ENCODE data around the gene FALEC. TPM values are rescaled to one million over a fixed set of nuclear protein-coding genes. Genes with fewer than 3 reads are reported as not detected.

FALEC gene
- total and polyA plus RNA-seq, 2 donors from 2014 or later: not detected

GRCh38 chr1:150514260-150514659 lies 1.3 kb upstream of the FALEC start:
- H3K9ac ChIP-seq (ENCODE audit: low read length in 3 of 3): no peak overlapping the region
- TF ChIP-seq, protein P1, sequence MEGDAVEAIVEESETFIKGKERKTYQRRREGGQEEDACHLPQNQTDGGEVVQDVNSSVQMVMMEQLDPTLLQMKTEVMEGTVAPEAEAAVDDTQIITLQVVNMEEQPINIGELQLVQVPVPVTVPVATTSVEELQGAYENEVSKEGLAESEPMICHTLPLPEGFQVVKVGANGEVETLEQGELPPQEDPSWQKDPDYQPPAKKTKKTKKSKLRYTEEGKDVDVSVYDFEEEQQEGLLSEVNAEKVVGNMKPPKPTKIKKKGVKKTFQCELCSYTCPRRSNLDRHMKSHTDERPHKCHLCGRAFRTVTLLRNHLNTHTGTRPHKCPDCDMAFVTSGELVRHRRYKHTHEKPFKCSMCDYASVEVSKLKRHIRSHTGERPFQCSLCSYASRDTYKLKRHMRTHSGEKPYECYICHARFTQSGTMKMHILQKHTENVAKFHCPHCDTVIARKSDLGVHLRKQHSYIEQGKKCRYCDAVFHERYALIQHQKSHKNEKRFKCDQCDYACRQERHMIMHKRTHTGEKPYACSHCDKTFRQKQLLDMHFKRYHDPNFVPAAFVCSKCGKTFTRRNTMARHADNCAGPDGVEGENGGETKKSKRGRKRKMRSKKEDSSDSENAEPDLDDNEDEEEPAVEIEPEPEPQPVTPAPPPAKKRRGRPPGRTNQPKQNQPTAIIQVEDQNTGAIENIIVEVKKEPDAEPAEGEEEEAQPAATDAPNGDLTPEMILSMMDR (IDR thresholded peaks at IDR 0.05; ENCODE audit: borderline replicate concordance, extremely low read depth, insufficient read depth): no peak
- H3K27me3 ChIP-seq (ENCODE audit: control insufficient read depth, insufficient read depth, low read length): no peaks in the 10 kb centered on the region
- no peak overlapping the region for H3K27ac ChIP-seq (ENCODE audit: low read depth in 2 of 2, low read length in 2 of 2)
- DNase-seq (peak in 1 of 5 donors; percentile 66), FAIRE-seq (no peak)
- intact Hi-C loops (cut with DNase I): no loop called here
- no peak overlapping the region for H3K4me3 ChIP-seq (ENCODE audit: low read length in 3 of 3)
- H3K9me3 ChIP-seq (ENCODE audit: control insufficient read depth in 2 of 3, insufficient read depth in 1 of 3, low read length in 3 of 3): no peaks in the 10 kb centered on the region
- no peaks in the 10 kb centered on the region for H3K36me3 ChIP-seq (ENCODE audit: control insufficient read depth in 2 of 3, insufficient read depth in 3 of 3, low read length in 3 of 3)
- H3K4me1 ChIP-seq (ENCODE audit: control insufficient read depth in 2 of 3, insufficient read depth in 2 of 3, low read depth in 1 of 3, low read length in 3 of 3): peaks cover 2 to 4% (median 3%) of the 10 kb centered on the region in 3 donors

GRCh38 chr1:150514913-150515327 lies 632 bp upstream of the FALEC start:
- peaks cover 2 to 4% (median 3%) of the 10 kb centered on the region in 3 donors for H3K4me1 ChIP-seq (ENCODE audit: control insufficient read depth in 2 of 3, insufficient read depth in 2 of 3, low read depth in 1 of 3, low read length in 3 of 3)
- TF ChIP-seq, protein P1 (IDR thresholded peaks at IDR 0.05; ENCODE audit: borderline replicate concordance, extremely low read depth, insufficient read depth): no peak
- DNase-seq (no peak), FAIRE-seq (no peak)
- intact Hi-C loops (cut with DNase I): no loop called here
- H3K9me3 ChIP-seq (ENCODE audit: control insufficient read depth in 2 of 3, insufficient read depth in 1 of 3, low read length in 3 of 3): no peaks in the 10 kb centered on the region
- no peaks in the 10 kb centered on the region for H3K27me3 ChIP-seq (ENCODE audit: control insufficient read depth, insufficient read depth, low read length)
- peak overlapping the region; percentile 56 to 89 (median 75) for H3K4me3 ChIP-seq (ENCODE audit: low read length in 3 of 3)
- H3K36me3 ChIP-seq (ENCODE audit: control insufficient read depth in 2 of 3, insufficient read depth in 3 of 3, low read length in 3 of 3): no peaks in the 10 kb centered on the region
- H3K27ac ChIP-seq (ENCODE audit: low read depth in 2 of 2, low read length in 2 of 2): peak overlapping the region; percentile 16 to 53
- peak overlapping the region; percentile 2 to 78 (median 74) for H3K9ac ChIP-seq (ENCODE audit: low read length in 3 of 3)

DNA sequence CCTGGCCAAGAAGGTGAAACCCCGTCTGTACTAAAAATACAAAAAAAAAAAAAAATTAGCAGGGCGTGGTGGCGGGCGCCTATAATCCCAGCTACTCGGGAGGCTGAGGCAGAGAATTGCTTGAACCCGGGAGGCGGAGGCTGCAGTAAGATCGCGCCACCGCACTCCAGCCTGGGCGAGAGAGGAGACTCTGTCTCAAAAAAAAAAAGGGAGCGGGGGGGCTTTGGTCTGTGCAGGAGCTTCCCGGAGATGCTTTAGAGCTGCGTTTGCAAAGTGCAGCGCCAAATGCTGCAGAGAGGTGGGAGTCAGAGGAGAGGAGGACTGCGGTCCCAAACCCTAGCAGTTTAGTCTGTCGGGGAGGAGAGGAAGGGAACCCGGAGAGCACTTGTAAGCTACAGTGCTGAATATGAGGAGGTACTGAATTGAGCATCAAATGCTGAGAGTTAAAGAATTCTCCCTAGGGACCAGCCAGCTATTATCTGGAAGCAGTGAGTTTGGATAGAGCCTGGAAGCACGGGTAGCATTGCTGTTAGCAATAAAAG lies 569 bp downstream of the FALEC start:
- TF ChIP-seq, protein P1 (IDR thresholded peaks at IDR 0.05; ENCODE audit: borderline replicate concordance, extremely low read depth, insufficient read depth): no peak
- Histone ChIP-seq H3K9ac (ENCODE audit: low read length in 3 of 3) (peak overlapping the region in 2 of 3 donors; percentile 2 to 35), H3K9me3 (ENCODE audit: control insufficient read depth in 2 of 3, insufficient read depth in 1 of 3, low read length in 3 of 3) (no peaks in the 10 kb centered on the region), H3K27me3 (ENCODE audit: control insufficient read depth, insufficient read depth, low read length) (no peaks in the 10 kb centered on the region), H3K4me1 (ENCODE audit: control insufficient read depth in 2 of 3, insufficient read depth in 2 of 3, low read depth in 1 of 3, low read length in 3 of 3) (peaks cover 2 to 4% (median 3%) of the 10 kb centered on the region in 3 donors), H3K27ac (ENCODE audit: low read depth in 2 of 2, low read length in 2 of 2) (no peak overlapping the region), H3K36me3 (ENCODE audit: control insufficient read depth in 2 of 3, insufficient read depth in 3 of 3, low read length in 3 of 3) (no peaks in the 10 kb centered on the region), H3K4me3 (ENCODE audit: low read length in 3 of 3) (peak overlapping the region; percentile 0 to 75 (median 46))
- DNase-seq (peak in 3 of 5 donors; percentile 47 to 56 (median 48)), FAIRE-seq (no peak)
- intact Hi-C loops (cut with DNase I): no loop called here

All from kidney (tissue), 14 donors.